T-helper 1 cell treated with Interleukin-12 subunit alpha and Interleukin-12 subunit beta and Interleukin-4 antibody, amounts not matched to agents 30 μg/mL and 1 μg/mL, for 36 hours (primary cell): ENCODE measurements around the gene TTC39C.
A peak's percentile ranks its signal among the peaks of the same experiment; 100 is the strongest.

Experiments
- H3K27ac Mint-ChIP-seq: one replicate; pipeline ENCODE4 v1.8.0; 2021; ENCODE audit warnings: mild to moderate bottlenecking, mixed read lengths
- H3K27me3 Mint-ChIP-seq: one replicate; pipeline ENCODE4 v1.8.0; 2021; ENCODE audit warnings: low read depth, mixed read lengths
- H3K36me3 Mint-ChIP-seq: one replicate; pipeline ENCODE4 v1.8.0; 2021; ENCODE audit warnings: low read depth, mixed read lengths
- H3K4me1 Mint-ChIP-seq: one replicate; pipeline ENCODE4 v1.8.0; 2021; ENCODE audit warnings: low read depth, mixed read lengths
- H3K4me3 Mint-ChIP-seq: one replicate; pipeline ENCODE4 v1.8.0; 2021; ENCODE audit warnings: mild to moderate bottlenecking, moderate library complexity, mixed read lengths
- H3K9me3 Mint-ChIP-seq: one replicate; pipeline ENCODE4 v1.8.0; 2021; ENCODE audit warnings: mixed read lengths

TTC39C gene

GRCh38 chr18:24014062-24014985 is at the start of gene TTC39C:
TSS of gene TTC39C (plus strand) at chr18:24014754. CDS start at chr18:24014872, 118 bp downstream.
- H3K4me1 Mint-ChIP-seq, result peaks cover 66% of the 10 kb centered on the region
- H3K27ac Mint-ChIP-seq, result peak within 1 kb of the TSS; percentile 83
- peaks cover 19% of the 10 kb centered on the region for H3K36me3 Mint-ChIP-seq
- peak within 1 kb of the TSS; percentile 92 for H3K4me3 Mint-ChIP-seq
- no peaks in the 10 kb centered on the region for H3K27me3 Mint-ChIP-seq
- H3K9me3 Mint-ChIP-seq, result no peaks in the 10 kb centered on the region

GRCh38 chr18:23966909-23967308 is 47.6 kb upstream of the TTC39C start:
- H3K36me3 Mint-ChIP-seq, result peaks cover 2% of the 10 kb centered on the region
- H3K9me3 Mint-ChIP-seq, result no peaks in the 10 kb centered on the region
- H3K27me3 Mint-ChIP-seq, result no peaks in the 10 kb centered on the region
- H3K4me3 Mint-ChIP-seq, result peak overlapping the region; percentile 21
- no peak overlapping the region for H3K27ac Mint-ChIP-seq
- H3K4me1 Mint-ChIP-seq, result peaks cover 38% of the 10 kb centered on the region

- peaks cover 2% of the 10 kb centered on the region for H3K36me3 Mint-ChIP-seq
- H3K4me3 Mint-ChIP-seq, result no peak overlapping the region
- peaks cover 42% of the 10 kb centered on the region for H3K4me1 Mint-ChIP-seq
Measured at GRCh38 chr18:23967321-23968089, 47.0 kb upstream of the TTC39C start.

GRCh38 chr18:23968638-23969604 is 45.6 kb upstream of the TTC39C start:
- Mint-ChIP-seq H3K27ac (no peak overlapping the region), H3K4me3 (no peak overlapping the region), H3K36me3 (peaks cover 2% of the 10 kb centered on the region), H3K27me3 (no peaks in the 10 kb centered on the region), H3K4me1 (peaks cover 45% of the 10 kb centered on the region), H3K9me3 (no peaks in the 10 kb centered on the region)

More at GRCh38 chr18:23967321-23968089, 47.0 kb upstream of the TTC39C start:
- Mint-ChIP-seq H3K9me3 (no peaks in the 10 kb centered on the region), H3K27me3 (no peaks in the 10 kb centered on the region), H3K27ac (no peak overlapping the region)

GRCh38 chr18:23969664-23970063 is 44.9 kb upstream of the TTC39C start:
- peaks cover 2% of the 10 kb centered on the region for H3K36me3 Mint-ChIP-seq
- no peak overlapping the region for H3K4me3 Mint-ChIP-seq
- H3K9me3 Mint-ChIP-seq, result no peaks in the 10 kb centered on the region
- H3K4me1 Mint-ChIP-seq, result peaks cover 38% of the 10 kb centered on the region
- H3K27me3 Mint-ChIP-seq, result peaks cover 4% of the 10 kb centered on the region
- no peak overlapping the region for H3K27ac Mint-ChIP-seq

- Mint-ChIP-seq H3K27ac (peak overlapping the region; percentile 79), H3K27me3 (peaks cover 9% of the 10 kb centered on the region), H3K4me3 (no peak overlapping the region), H3K36me3 (no peaks in the 10 kb centered on the region), H3K9me3 (peaks cover 4% of the 10 kb centered on the region), H3K4me1 (peaks cover 35% of the 10 kb centered on the region)
Measured at GRCh38 chr18:23970161-23971096, 44.1 kb upstream of the TTC39C start.

GRCh38 chr18:23971097-23971440 is 43.5 kb upstream of the TTC39C start:
- H3K4me3 Mint-ChIP-seq, result no peak overlapping the region
- peaks cover 15% of the 10 kb centered on the region for H3K27me3 Mint-ChIP-seq
- H3K36me3 Mint-ChIP-seq, result peaks cover under 1% of the 10 kb centered on the region
- peaks cover 8% of the 10 kb centered on the region for H3K9me3 Mint-ChIP-seq
- H3K27ac Mint-ChIP-seq, result no peak overlapping the region
- H3K4me1 Mint-ChIP-seq, result peaks cover 34% of the 10 kb centered on the region

- Mint-ChIP-seq H3K4me1 (peaks cover 32% of the 10 kb centered on the region), H3K36me3 (peaks cover 6% of the 10 kb centered on the region), H3K27me3 (peaks cover 21% of the 10 kb centered on the region), H3K9me3 (peaks cover 14% of the 10 kb centered on the region), H3K27ac (no peak overlapping the region), H3K4me3 (no peak overlapping the region)
Measured at GRCh38 chr18:23971666-23972230, 42.8 kb upstream of the TTC39C start.

GRCh38 chr18:23972453-23972852 is 42.1 kb upstream of the TTC39C start:
- peaks cover 26% of the 10 kb centered on the region for H3K27me3 Mint-ChIP-seq
- H3K27ac Mint-ChIP-seq, result no peak overlapping the region
- no peak overlapping the region for H3K4me3 Mint-ChIP-seq
- H3K36me3 Mint-ChIP-seq, result peaks cover 10% of the 10 kb centered on the region
- peaks cover 27% of the 10 kb centered on the region for H3K4me1 Mint-ChIP-seq
- peaks cover 20% of the 10 kb centered on the region for H3K9me3 Mint-ChIP-seq

GRCh38 chr18:23977103-23977502 is 37.5 kb upstream of the TTC39C start:
- Mint-ChIP-seq H3K36me3 (peaks cover 12% of the 10 kb centered on the region), H3K9me3 (peaks cover 20% of the 10 kb centered on the region), H3K27ac (no peak overlapping the region), H3K4me3 (no peak overlapping the region), H3K4me1 (peaks cover 19% of the 10 kb centered on the region), H3K27me3 (peaks cover 26% of the 10 kb centered on the region)

GRCh38 chr18:23977719-23978483 is 36.7 kb upstream of the TTC39C start:
- Mint-ChIP-seq H3K4me3 (no peak overlapping the region), H3K9me3 (peaks cover 20% of the 10 kb centered on the region), H3K27me3 (peaks cover 26% of the 10 kb centered on the region), H3K4me1 (peaks cover 13% of the 10 kb centered on the region), H3K36me3 (peaks cover 12% of the 10 kb centered on the region), H3K27ac (no peak overlapping the region)

GRCh38 chr18:23981369-23981980 is 33.1 kb upstream of the TTC39C start:
- Mint-ChIP-seq H3K27ac (no peak overlapping the region), H3K4me1 (peaks cover 10% of the 10 kb centered on the region), H3K9me3 (peaks cover 8% of the 10 kb centered on the region), H3K27me3 (peaks cover 7% of the 10 kb centered on the region), H3K36me3 (peaks cover 8% of the 10 kb centered on the region), H3K4me3 (no peak overlapping the region)
